ENCODE data around the gene PCDHB15. TPM values are rescaled to one million over a fixed set of nuclear protein-coding genes. Genes with fewer than 3 reads are reported as not detected.
"Not testable (repeated sequence)": the region's sequence is repeated elsewhere in the genome, so short reads cannot be mapped to it uniquely, and the experiment has no call there.

The PCDHB15 gene
- total RNA-seq, 1 donor from 2014 or later: 1.6 TPM

GRCh38 chr5:141241496-141241895 lies 3.7 kb upstream of the PCDHB15 start:
- no peak overlapping the region for H3K4me3 ChIP-seq (ENCODE audit: insufficient read depth, low read depth, low read length)
- FAIRE-seq: no peak
- no peaks in the 10 kb centered on the region for H3K27me3 ChIP-seq (ENCODE audit: insufficient read depth, low read length)
- Mint-ChIP-seq H3K27me3 (ENCODE audit: low read depth, unreplicated experiment) (no peaks in the 10 kb centered on the region), H3K36me3 (ENCODE audit: low read depth, unreplicated experiment) (peaks cover 25% of the 10 kb centered on the region), H3K4me3 (ENCODE audit: unreplicated experiment) (no peak overlapping the region), H3K27ac (ENCODE audit: unreplicated experiment) (no peak overlapping the region), H3K4me1 (ENCODE audit: low read depth, unreplicated experiment) (no peaks in the 10 kb centered on the region), H3K9me3 (ENCODE audit: unreplicated experiment) (peaks cover 62% of the 10 kb centered on the region)
- DNase-seq (ENCODE audit: low read depth): no peak
- H3K4me2 ChIP-seq (ENCODE audit: low read length): no peak overlapping the region
- H3K9me3 ChIP-seq (ENCODE audit: insufficient read depth, low read depth, low read length): peaks cover 30% of the 10 kb centered on the region
- no peaks in the 10 kb centered on the region for H3K79me2 ChIP-seq (ENCODE audit: insufficient read depth, low read length)
- no peak overlapping the region for H3K27ac ChIP-seq (ENCODE audit: low read depth, low read length)
- no peak for TF ChIP-seq EZH2 (IDR thresholded peaks at IDR 0.05; ENCODE audit: insufficient read depth, low read length)
- TF ChIP-seq CTCF (IDR thresholded peaks at IDR 0.05; ENCODE audit: insufficient read depth, low read depth, low read length): no peak
- H3K4me1 ChIP-seq (ENCODE audit: insufficient read depth, low read length): no peaks in the 10 kb centered on the region
- no peaks in the 10 kb centered on the region for H3K36me3 ChIP-seq (ENCODE audit: insufficient read depth, low read length)
- no peaks in the 10 kb centered on the region for H4K20me1 ChIP-seq (ENCODE audit: insufficient read depth, low read length)
- H2AFZ ChIP-seq (ENCODE audit: low read depth, low read length): no peak overlapping the region
- no peak overlapping the region for H3K9ac ChIP-seq (ENCODE audit: low read length)

GRCh38 chr5:141246971-141247370 lies 1.8 kb downstream of the PCDHB15 start:
- H3K4me3 Mint-ChIP-seq (ENCODE audit: unreplicated experiment); H3K27ac ChIP-seq (ENCODE audit: low read depth, low read length); H3K4me2 ChIP-seq (ENCODE audit: low read length); H3K36me3 ChIP-seq (ENCODE audit: insufficient read depth, low read length); H3K4me3 ChIP-seq (ENCODE audit: insufficient read depth, low read depth, low read length); H3K9ac ChIP-seq (ENCODE audit: low read length); H3K27ac Mint-ChIP-seq (ENCODE audit: unreplicated experiment); H3K4me1 Mint-ChIP-seq (ENCODE audit: low read depth, unreplicated experiment); H3K27me3 Mint-ChIP-seq (ENCODE audit: low read depth, unreplicated experiment); FAIRE-seq; H3K4me1 ChIP-seq (ENCODE audit: insufficient read depth, low read length); H4K20me1 ChIP-seq (ENCODE audit: insufficient read depth, low read length); H2AFZ ChIP-seq (ENCODE audit: low read depth, low read length); H3K79me2 ChIP-seq (ENCODE audit: insufficient read depth, low read length); DNase-seq (ENCODE audit: low read depth); H3K27me3 ChIP-seq (ENCODE audit: insufficient read depth, low read length): not testable (repeated sequence)
- peaks cover 25% of the 10 kb centered on the region for H3K9me3 ChIP-seq (ENCODE audit: insufficient read depth, low read depth, low read length)
- Mint-ChIP-seq H3K36me3 (ENCODE audit: low read depth, unreplicated experiment) (peaks cover 27% of the 10 kb centered on the region), H3K9me3 (ENCODE audit: unreplicated experiment) (peaks cover 57% of the 10 kb centered on the region)

- not testable (repeated sequence) for H3K4me1 Mint-ChIP-seq (ENCODE audit: low read depth, unreplicated experiment)
Observed at GRCh38 chr5:141247434-141247833, 2.2 kb downstream of the PCDHB15 start.

GRCh38 chr5:141250576-141250975 lies 5.4 kb downstream of the PCDHB15 start:
- H3K36me3 Mint-ChIP-seq (ENCODE audit: low read depth, unreplicated experiment): peaks cover 16% of the 10 kb centered on the region
- no peak for FAIRE-seq

More at GRCh38 chr5:141247434-141247833, 2.2 kb downstream of the PCDHB15 start:
- peaks cover 23% of the 10 kb centered on the region for H3K36me3 Mint-ChIP-seq (ENCODE audit: low read depth, unreplicated experiment)
- not testable (repeated sequence) for DNase-seq (ENCODE audit: low read depth); H3K4me1 ChIP-seq (ENCODE audit: insufficient read depth, low read length); H3K9ac ChIP-seq (ENCODE audit: low read length); H3K36me3 ChIP-seq (ENCODE audit: insufficient read depth, low read length); H3K27me3 Mint-ChIP-seq (ENCODE audit: low read depth, unreplicated experiment); H3K27me3 ChIP-seq (ENCODE audit: insufficient read depth, low read length); H3K27ac Mint-ChIP-seq (ENCODE audit: unreplicated experiment); H3K79me2 ChIP-seq (ENCODE audit: insufficient read depth, low read length); H3K27ac ChIP-seq (ENCODE audit: low read depth, low read length); H4K20me1 ChIP-seq (ENCODE audit: insufficient read depth, low read length); FAIRE-seq; H3K4me3 Mint-ChIP-seq (ENCODE audit: unreplicated experiment); H3K4me2 ChIP-seq (ENCODE audit: low read length); H3K4me3 ChIP-seq (ENCODE audit: insufficient read depth, low read depth, low read length); H2AFZ ChIP-seq (ENCODE audit: low read depth, low read length)
- H3K9me3 ChIP-seq (ENCODE audit: insufficient read depth, low read depth, low read length): peaks cover 24% of the 10 kb centered on the region
- H3K9me3 Mint-ChIP-seq (ENCODE audit: unreplicated experiment): peaks cover 55% of the 10 kb centered on the region

More at GRCh38 chr5:141250576-141250975, 5.4 kb downstream of the PCDHB15 start:
- no peaks in the 10 kb centered on the region for H3K36me3 ChIP-seq (ENCODE audit: insufficient read depth, low read length)
- H4K20me1 ChIP-seq (ENCODE audit: insufficient read depth, low read length): no peaks in the 10 kb centered on the region
- TF ChIP-seq CTCF (IDR thresholded peaks at IDR 0.05; ENCODE audit: insufficient read depth, low read depth, low read length): no peak
- TF ChIP-seq EZH2 (IDR thresholded peaks at IDR 0.05; ENCODE audit: insufficient read depth, low read length): no peak
- H3K9ac ChIP-seq (ENCODE audit: low read length): no peak overlapping the region
- Mint-ChIP-seq H3K27me3 (ENCODE audit: low read depth, unreplicated experiment) (no peaks in the 10 kb centered on the region), H3K4me1 (ENCODE audit: low read depth, unreplicated experiment) (no peaks in the 10 kb centered on the region), H3K9me3 (ENCODE audit: unreplicated experiment) (peaks cover 44% of the 10 kb centered on the region), H3K4me3 (ENCODE audit: unreplicated experiment) (no peak overlapping the region), H3K27ac (ENCODE audit: unreplicated experiment) (no peak overlapping the region)
- no peaks in the 10 kb centered on the region for H3K27me3 ChIP-seq (ENCODE audit: insufficient read depth, low read length)
- H2AFZ ChIP-seq (ENCODE audit: low read depth, low read length): no peak overlapping the region
- H3K27ac ChIP-seq (ENCODE audit: low read depth, low read length): no peak overlapping the region
- no peaks in the 10 kb centered on the region for H3K4me1 ChIP-seq (ENCODE audit: insufficient read depth, low read length)
- no peak for DNase-seq (ENCODE audit: low read depth)
- no peak overlapping the region for H3K4me2 ChIP-seq (ENCODE audit: low read length)
- H3K79me2 ChIP-seq (ENCODE audit: insufficient read depth, low read length): no peaks in the 10 kb centered on the region
- H3K4me3 ChIP-seq (ENCODE audit: insufficient read depth, low read depth, low read length): no peak overlapping the region
- peaks cover 19% of the 10 kb centered on the region for H3K9me3 ChIP-seq (ENCODE audit: insufficient read depth, low read depth, low read length)
